ENCODE measurements around the gene MPV17. TPM values are rescaled to one million over a fixed set of nuclear protein-coding genes. Genes with fewer than 3 reads are reported as not detected.
"Not testable (repeated sequence)": the region's sequence is repeated elsewhere in the genome, so short reads cannot be mapped to it uniquely, and the experiment has no call there.

MPV17 gene
- total and polyA plus RNA-seq, 2 donors (not counting 1 experiment from before 2014, with no cell fraction given), result 83.2 to 272 TPM

DNA sequence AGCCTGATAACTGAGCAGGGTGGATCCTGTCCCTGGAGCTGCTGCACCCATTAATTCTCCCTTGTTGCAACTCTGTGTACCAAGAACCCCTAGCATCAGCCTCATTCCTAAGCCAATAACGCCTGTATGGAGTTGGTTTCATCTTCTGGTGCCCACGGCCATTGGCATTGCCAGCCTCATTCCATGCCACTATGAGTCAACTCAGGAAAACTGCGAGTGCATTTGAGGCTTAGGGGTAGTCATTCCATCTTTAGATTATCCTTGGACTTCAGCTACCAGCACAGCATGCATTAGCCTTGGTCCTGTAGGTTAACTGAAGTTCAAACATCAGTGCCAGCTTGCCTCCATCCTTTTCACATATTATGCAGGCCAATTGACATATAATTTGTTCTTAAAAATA is 42.1 kb downstream of the MPV17 start:
- DNase-seq (ENCODE audit: low read depth in 2 of 2), result no peak
- H3K79me2 ChIP-seq (ENCODE audit: control insufficient read depth, insufficient read depth, low read length), result no peaks in the 10 kb centered on the region
- H3K36me3 ChIP-seq (ENCODE audit: control insufficient read depth, insufficient read depth, low read length), result no peaks in the 10 kb centered on the region
- H3K27ac ChIP-seq (ENCODE audit: insufficient read depth, low read length), result no peak overlapping the region
- H3K4me1 ChIP-seq (ENCODE audit: control insufficient read depth, extremely low read depth, insufficient read depth, low read length), result peaks cover 7% of the 10 kb centered on the region
- no peak overlapping the region for H3K4me3 ChIP-seq (replicated peaks in 1 of 4; ENCODE audit: control extremely low read depth in 1 of 4, insufficient read depth in 1 of 4, low read depth in 3 of 4, low read length in 4 of 4)
- H2AFZ ChIP-seq (ENCODE audit: low read length), result no peak overlapping the region
- H3K4me2 ChIP-seq (ENCODE audit: extremely low read depth, insufficient read depth, low read length), result no peak overlapping the region
- H4K20me1 ChIP-seq (ENCODE audit: control insufficient read depth, extremely low read depth, insufficient read depth, low read length), result no peaks in the 10 kb centered on the region
- TF ChIP-seq EZH2 (IDR thresholded peaks at IDR 0.05; ENCODE audit: low read length, missing control alignments), result no peak
- TF ChIP-seq, protein P1, sequence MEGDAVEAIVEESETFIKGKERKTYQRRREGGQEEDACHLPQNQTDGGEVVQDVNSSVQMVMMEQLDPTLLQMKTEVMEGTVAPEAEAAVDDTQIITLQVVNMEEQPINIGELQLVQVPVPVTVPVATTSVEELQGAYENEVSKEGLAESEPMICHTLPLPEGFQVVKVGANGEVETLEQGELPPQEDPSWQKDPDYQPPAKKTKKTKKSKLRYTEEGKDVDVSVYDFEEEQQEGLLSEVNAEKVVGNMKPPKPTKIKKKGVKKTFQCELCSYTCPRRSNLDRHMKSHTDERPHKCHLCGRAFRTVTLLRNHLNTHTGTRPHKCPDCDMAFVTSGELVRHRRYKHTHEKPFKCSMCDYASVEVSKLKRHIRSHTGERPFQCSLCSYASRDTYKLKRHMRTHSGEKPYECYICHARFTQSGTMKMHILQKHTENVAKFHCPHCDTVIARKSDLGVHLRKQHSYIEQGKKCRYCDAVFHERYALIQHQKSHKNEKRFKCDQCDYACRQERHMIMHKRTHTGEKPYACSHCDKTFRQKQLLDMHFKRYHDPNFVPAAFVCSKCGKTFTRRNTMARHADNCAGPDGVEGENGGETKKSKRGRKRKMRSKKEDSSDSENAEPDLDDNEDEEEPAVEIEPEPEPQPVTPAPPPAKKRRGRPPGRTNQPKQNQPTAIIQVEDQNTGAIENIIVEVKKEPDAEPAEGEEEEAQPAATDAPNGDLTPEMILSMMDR (conservative IDR thresholded peaks at IDR 0.05 in 1 of 2, IDR thresholded peaks at IDR 0.05 in 1 of 2; ENCODE audit: low read depth in 1 of 2, low read length in 2 of 2), result no peak
- H3K27me3 ChIP-seq (ENCODE audit: control insufficient read depth, insufficient read depth, low read length), result peaks cover 10% of the 10 kb centered on the region
- H3K9ac ChIP-seq (ENCODE audit: insufficient read depth, low read length), result no peak overlapping the region
- no peaks in the 10 kb centered on the region for H3K9me3 ChIP-seq (ENCODE audit: control insufficient read depth, insufficient read depth, low read depth, low read length)

DNA sequence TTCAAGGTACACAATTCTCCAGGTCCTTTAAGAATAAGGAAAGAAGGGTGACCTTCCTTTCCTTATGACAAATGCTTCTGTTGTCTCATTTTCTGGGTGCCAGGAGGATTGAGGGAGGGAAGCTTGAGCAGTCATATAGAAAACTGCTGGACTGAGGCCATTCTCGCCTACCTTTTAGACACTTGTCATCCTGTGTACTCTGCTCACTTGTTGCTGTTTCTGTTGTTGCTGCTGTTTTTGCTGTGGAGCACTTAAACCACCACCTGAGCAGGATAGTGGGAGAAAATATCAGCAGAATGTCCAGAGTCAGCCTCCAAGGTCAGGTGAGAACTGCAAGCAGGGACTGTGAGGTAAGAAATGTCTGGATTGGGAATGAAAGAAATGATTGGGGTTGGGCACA is 44.9 kb downstream of the MPV17 start:
- no peak for DNase-seq (ENCODE audit: low read depth in 2 of 2)
- TF ChIP-seq, protein P1 (conservative IDR thresholded peaks at IDR 0.05 in 1 of 2, IDR thresholded peaks at IDR 0.05 in 1 of 2; ENCODE audit: low read depth in 1 of 2, low read length in 2 of 2), result no peak
- TF ChIP-seq EZH2 (IDR thresholded peaks at IDR 0.05; ENCODE audit: low read length, missing control alignments), result no peak
- H3K27me3 ChIP-seq (ENCODE audit: control insufficient read depth, insufficient read depth, low read length), result peaks cover 10% of the 10 kb centered on the region

DNA sequence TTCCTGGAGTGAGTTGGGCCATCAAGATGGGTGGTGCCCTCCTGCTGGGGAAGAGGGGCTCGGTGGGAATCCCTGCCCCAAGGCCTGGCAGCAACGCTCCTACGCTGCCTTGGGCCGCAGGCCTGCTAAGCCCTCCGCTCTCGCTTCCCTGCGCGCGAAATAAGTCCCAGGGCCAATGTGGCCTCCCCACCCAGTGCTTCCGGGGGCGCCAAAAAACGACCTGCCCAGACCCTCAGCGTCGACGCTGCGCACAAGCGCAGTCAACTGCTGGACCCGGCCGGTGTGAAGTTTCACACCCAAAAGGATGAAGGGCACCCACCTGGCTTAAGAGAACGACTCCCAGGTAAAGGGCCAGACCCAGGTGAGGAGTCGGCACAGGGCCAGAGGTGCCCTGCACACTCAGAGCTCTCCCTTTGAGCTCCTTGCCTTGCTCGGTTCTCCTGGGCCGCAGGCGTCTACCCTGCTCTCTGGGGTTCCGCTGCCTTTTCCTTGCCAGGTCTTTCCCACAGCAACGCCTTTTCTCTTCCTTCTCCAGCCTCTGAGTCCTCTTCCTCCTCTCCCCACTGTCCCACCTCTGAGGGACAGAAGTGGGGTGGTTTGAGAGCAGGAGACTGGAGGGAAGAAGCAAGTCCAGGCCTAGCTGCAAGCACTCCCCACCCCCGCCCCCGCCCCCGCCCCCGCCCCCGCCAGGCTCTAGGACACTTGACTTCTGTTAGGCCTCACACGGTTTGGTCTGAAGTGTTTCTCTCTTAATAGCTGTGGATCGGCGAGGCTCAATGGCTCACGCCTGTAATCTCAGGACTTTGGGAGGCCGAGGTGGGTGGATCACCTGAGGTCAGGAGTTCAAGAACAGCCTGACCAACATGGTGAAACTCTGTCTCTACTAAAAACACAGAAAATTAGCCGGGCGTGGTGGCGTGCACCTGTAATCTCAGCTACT is 47.4 kb downstream of the MPV17 start, which contains the start of gene DNAJC5G:
Gene DNAJC5G, plus strand, starts transcription at position 223 of the 940 bp plus-strand sequence. CDS start 1,296 bp downstream, outside the sequence.
- Histone ChIP-seq H4K20me1 (ENCODE audit: control insufficient read depth, extremely low read depth, insufficient read depth, low read length) (no peaks in the 10 kb centered on the region), H3K79me2 (ENCODE audit: control insufficient read depth, insufficient read depth, low read length) (no peaks in the 10 kb centered on the region), H3K4me1 (ENCODE audit: control insufficient read depth, extremely low read depth, insufficient read depth, low read length) (no peaks in the 10 kb centered on the region), H3K9me3 (ENCODE audit: control insufficient read depth, insufficient read depth, low read depth, low read length) (no peaks in the 10 kb centered on the region), H3K27me3 (ENCODE audit: control insufficient read depth, insufficient read depth, low read length) (peaks cover 13% of the 10 kb centered on the region), H2AFZ (ENCODE audit: low read length) (no peak within 1 kb of the TSS), H3K36me3 (ENCODE audit: control insufficient read depth, insufficient read depth, low read length) (no peaks in the 10 kb centered on the region), H3K4me3 (replicated peaks in 1 of 4; ENCODE audit: control extremely low read depth in 1 of 4, insufficient read depth in 1 of 4, low read depth in 3 of 4, low read length in 4 of 4) (no peak within 1 kb of the TSS), H3K9ac (ENCODE audit: insufficient read depth, low read length) (no peak within 1 kb of the TSS), H3K4me2 (ENCODE audit: extremely low read depth, insufficient read depth, low read length) (no peak within 1 kb of the TSS), H3K27ac (ENCODE audit: insufficient read depth, low read length) (no peak within 1 kb of the TSS)
- TF ChIP-seq EZH2 (IDR thresholded peaks at IDR 0.05; ENCODE audit: low read length, missing control alignments), result no peak
- TF ChIP-seq, protein P1 (conservative IDR thresholded peaks at IDR 0.05 in 1 of 2, IDR thresholded peaks at IDR 0.05 in 1 of 2; ENCODE audit: low read depth in 1 of 2, low read length in 2 of 2), result no peak
- no peak for DNase-seq (ENCODE audit: low read depth in 2 of 2)

More for the DNA sequence above, 44.9 kb downstream of the MPV17 start:
- H3K27ac ChIP-seq (ENCODE audit: insufficient read depth, low read length), result no peak overlapping the region
- H3K9ac ChIP-seq (ENCODE audit: insufficient read depth, low read length), result no peak overlapping the region
- H2AFZ ChIP-seq (ENCODE audit: low read length), result no peak overlapping the region
- H3K9me3 ChIP-seq (ENCODE audit: control insufficient read depth, insufficient read depth, low read depth, low read length), result no peaks in the 10 kb centered on the region
- no peaks in the 10 kb centered on the region for H3K79me2 ChIP-seq (ENCODE audit: control insufficient read depth, insufficient read depth, low read length)
- H4K20me1 ChIP-seq (ENCODE audit: control insufficient read depth, extremely low read depth, insufficient read depth, low read length), result no peaks in the 10 kb centered on the region
- no peak overlapping the region for H3K4me3 ChIP-seq (replicated peaks in 1 of 4; ENCODE audit: control extremely low read depth in 1 of 4, insufficient read depth in 1 of 4, low read depth in 3 of 4, low read length in 4 of 4)
- H3K4me2 ChIP-seq (ENCODE audit: extremely low read depth, insufficient read depth, low read length), result no peak overlapping the region
- H3K4me1 ChIP-seq (ENCODE audit: control insufficient read depth, extremely low read depth, insufficient read depth, low read length), result peaks cover 6% of the 10 kb centered on the region
- no peaks in the 10 kb centered on the region for H3K36me3 ChIP-seq (ENCODE audit: control insufficient read depth, insufficient read depth, low read length)

DNA sequence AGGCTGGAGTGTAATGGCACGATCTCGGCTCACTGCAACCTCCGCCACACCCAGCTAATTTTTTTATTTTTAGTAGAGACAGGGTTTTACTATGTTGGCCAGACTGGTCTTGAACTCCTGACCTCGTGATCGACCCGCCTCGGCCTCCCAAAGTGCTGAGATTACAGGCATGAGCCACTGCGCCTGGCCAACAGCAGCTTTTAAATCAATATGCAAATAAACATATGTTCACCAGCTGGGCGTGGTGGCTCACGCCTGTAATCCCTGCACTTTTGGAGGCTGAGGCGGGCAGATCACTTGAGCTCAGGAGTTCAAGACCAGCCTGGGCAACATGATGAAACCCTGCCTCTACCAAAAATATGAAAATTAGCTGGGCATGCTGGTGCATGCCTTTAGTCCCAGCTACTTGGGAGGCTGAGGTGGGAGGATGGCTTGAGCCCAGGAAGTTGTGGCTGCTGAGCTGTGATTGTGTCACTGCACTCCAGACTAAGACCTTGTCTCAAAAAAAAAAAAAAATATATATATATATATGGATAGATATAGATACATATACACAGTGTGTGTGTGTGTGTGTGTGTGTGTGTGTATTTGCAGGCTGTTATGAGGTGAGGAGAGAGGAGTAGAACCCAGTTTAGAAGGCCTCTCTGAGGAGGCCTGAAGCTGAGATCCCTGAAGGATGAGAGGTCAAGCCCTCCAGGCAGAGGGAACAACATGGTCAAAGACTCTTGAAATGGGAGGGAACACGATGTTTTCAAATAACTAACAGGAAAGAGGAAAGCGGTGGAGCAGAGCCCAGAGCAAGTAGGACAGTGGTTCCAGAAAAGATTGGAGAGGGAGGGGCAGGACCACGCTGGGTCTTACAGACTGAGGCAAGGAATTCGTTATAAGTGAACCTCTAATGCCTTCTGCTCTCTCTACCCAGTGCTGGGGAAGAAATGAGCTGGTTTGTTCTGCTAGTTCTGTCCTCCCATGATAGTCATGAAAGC is 50.1 kb downstream of the MPV17 start:
- H3K27ac ChIP-seq (ENCODE audit: insufficient read depth, low read length); H2AFZ ChIP-seq (ENCODE audit: low read length); H4K20me1 ChIP-seq (ENCODE audit: control insufficient read depth, extremely low read depth, insufficient read depth, low read length); DNase-seq (ENCODE audit: low read depth in 2 of 2); H3K79me2 ChIP-seq (ENCODE audit: control insufficient read depth, insufficient read depth, low read length); H3K9ac ChIP-seq (ENCODE audit: insufficient read depth, low read length); H3K4me2 ChIP-seq (ENCODE audit: extremely low read depth, insufficient read depth, low read length); H3K4me1 ChIP-seq (ENCODE audit: control insufficient read depth, extremely low read depth, insufficient read depth, low read length); H3K9me3 ChIP-seq (ENCODE audit: control insufficient read depth, insufficient read depth, low read depth, low read length); H3K4me3 ChIP-seq (replicated peaks in 1 of 4; ENCODE audit: control extremely low read depth in 1 of 4, insufficient read depth in 1 of 4, low read depth in 3 of 4, low read length in 4 of 4); H3K36me3 ChIP-seq (ENCODE audit: control insufficient read depth, insufficient read depth, low read length): not testable (repeated sequence)
- peaks cover 20% of the 10 kb centered on the region for H3K27me3 ChIP-seq (ENCODE audit: control insufficient read depth, insufficient read depth, low read length)

All from fibroblast of lung (primary cell).